ENCODE data around the gene RXRA.

- no peak for TF ChIP-seq CTCF (IDR thresholded peaks at IDR 0.05)
- TF ChIP-seq EP300 (IDR thresholded peaks at IDR 0.05): no peak
Observed at GRCh38 chr9:134376386-134377142, 50.3 kb downstream of the RXRA start.

Data from tibial nerve (tissue), 4 donors.